ENCODE data around the gene STK32C. TPM values are rescaled to one million over a fixed set of nuclear protein-coding genes. Genes with fewer than 3 reads are reported as not detected.

The STK32C gene
- total RNA-seq, 1 experiment from 2014 or later = 16.5 TPM

DNA sequence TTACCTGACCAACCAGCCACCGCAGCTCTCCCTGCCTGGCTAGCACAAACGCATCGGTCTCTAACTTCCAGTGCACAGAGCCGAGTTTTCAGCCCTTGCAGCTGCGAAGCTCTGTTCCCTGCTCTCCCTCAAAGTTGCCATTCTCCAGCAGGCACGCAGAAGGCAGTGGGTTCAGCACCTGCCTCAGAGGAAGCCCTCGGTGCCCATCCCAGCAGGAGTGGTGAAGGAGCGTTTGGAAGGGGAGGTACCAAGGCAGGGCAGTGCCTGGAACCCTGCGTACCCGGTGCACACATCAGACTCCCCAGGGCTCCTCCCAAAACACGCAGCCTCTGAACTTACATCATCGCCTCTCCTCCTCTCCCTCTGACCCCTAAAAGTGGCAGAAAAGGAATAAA is 1.7 kb upstream of the STK32C start:
- H3K4me3 ChIP-seq (ENCODE audit: low read depth, low read length, poor library complexity, severe bottlenecking) = no peak overlapping the region
- ChIA-PET CTCF (no interaction called here), POLR2A (ENCODE audit: low non-redundant PET) (no interaction called here)
- intact Hi-C loops (cut with micrococcal nuclease; ENCODE audit: unreplicated experiment) = no loop called here
- H3K27ac ChIP-seq (ENCODE audit: low read depth, low read length, poor library complexity, severe bottlenecking) = no peak overlapping the region
- peaks cover 6% of the 10 kb centered on the region for H3K4me1 ChIP-seq (ENCODE audit: insufficient read depth, low read length, poor library complexity, severe bottlenecking)
- H3K9me3 ChIP-seq (ENCODE audit: low read depth, low read length, poor library complexity, severe bottlenecking) = peaks cover 9% of the 10 kb centered on the region
- H3K36me3 ChIP-seq (ENCODE audit: insufficient read depth, low read length, poor library complexity, severe bottlenecking) = no peaks in the 10 kb centered on the region
- DNase-seq (ENCODE audit: low spot score) = no peak
- TF ChIP-seq CTCF (conservative IDR thresholded peaks at IDR 0.05; ENCODE audit: low read depth, low read length) = no peak
- no peak for TF ChIP-seq EZH2 (IDR thresholded peaks at IDR 0.05; ENCODE audit: borderline replicate concordance, low read depth, low read length, poor library complexity, severe bottlenecking)
- peaks cover 11% of the 10 kb centered on the region for H3K27me3 ChIP-seq (replicated peaks; ENCODE audit: insufficient read depth, low read depth, low read length, poor library complexity)
- BruUV-seq (replicated peaks) = no TSS peak

DNA sequence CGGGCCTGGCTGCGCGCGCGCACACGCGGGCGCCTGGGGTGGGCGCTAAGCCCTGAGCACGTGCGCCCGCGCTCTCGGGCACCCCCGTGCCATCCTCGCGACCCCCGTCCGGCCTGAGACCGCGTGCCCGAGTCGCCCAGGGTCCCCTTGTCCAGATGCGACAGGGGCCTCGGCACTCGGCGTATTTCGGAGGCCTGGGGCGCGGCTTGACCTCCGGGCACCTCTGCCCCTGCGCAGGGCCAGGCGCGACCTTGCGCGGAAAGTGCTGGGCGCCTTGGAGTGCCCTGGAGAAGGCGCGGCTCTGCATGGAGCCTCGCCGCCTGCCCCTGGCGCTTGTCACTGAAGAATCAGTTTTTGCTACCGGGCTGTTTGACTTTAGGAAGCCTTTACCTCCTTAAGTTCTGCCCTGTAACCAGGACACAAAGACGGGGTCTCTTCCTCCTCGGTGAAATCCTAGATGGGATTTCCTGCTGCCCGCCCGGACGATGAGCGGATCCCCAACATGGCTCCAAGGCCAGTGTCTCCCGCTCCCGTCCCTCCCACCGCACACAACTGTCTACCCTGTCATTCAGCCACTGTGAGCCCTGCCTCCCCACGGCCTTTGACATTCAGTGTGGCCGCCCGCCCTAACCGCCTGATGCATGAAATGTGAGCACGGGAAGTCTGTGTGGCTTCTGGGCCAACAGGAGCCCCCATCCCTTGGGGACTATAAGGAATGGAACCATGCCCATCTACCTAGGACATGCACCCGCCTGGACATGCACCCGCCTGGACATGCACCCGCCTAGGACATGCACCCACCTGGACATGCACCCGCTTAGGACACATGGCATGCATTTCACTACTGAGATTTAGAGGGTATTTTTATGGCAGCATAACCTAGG is 1.1 kb upstream of the STK32C start:
- Histone ChIP-seq H3K4me1 (ENCODE audit: insufficient read depth, low read length, poor library complexity, severe bottlenecking) (peaks cover 6% of the 10 kb centered on the region), H3K36me3 (ENCODE audit: insufficient read depth, low read length, poor library complexity, severe bottlenecking) (no peaks in the 10 kb centered on the region), H3K27me3 (replicated peaks; ENCODE audit: insufficient read depth, low read depth, low read length, poor library complexity) (peaks cover 11% of the 10 kb centered on the region), H3K27ac (ENCODE audit: low read depth, low read length, poor library complexity, severe bottlenecking) (no peak overlapping the region), H3K9me3 (ENCODE audit: low read depth, low read length, poor library complexity, severe bottlenecking) (peaks cover 5% of the 10 kb centered on the region), H3K4me3 (ENCODE audit: low read depth, low read length, poor library complexity, severe bottlenecking) (peak overlapping the region; percentile 58)
- BruUV-seq (replicated peaks) = no TSS peak
- DNase-seq (ENCODE audit: low spot score) = no peak
- ChIA-PET POLR2A (ENCODE audit: low non-redundant PET) (no interaction called here), CTCF (no interaction called here)
- TF ChIP-seq EZH2 (IDR thresholded peaks at IDR 0.05; ENCODE audit: borderline replicate concordance, low read depth, low read length, poor library complexity, severe bottlenecking) (no peak), CTCF (conservative IDR thresholded peaks at IDR 0.05; ENCODE audit: low read depth, low read length) (no peak)
- intact Hi-C loops (cut with micrococcal nuclease; ENCODE audit: unreplicated experiment) = no loop called here

GRCh38 chr10:132306864-132307751 is 642 bp downstream of the STK32C start:
- ChIA-PET POLR2A (ENCODE audit: low non-redundant PET) (no interaction called here), CTCF (interaction anchor here (0.6 kb wide), 1 partner anchor 147 kb away, joined by 4 read pairs; no protein-coding TSS in a partner anchor)
- H3K4me1 ChIP-seq (ENCODE audit: insufficient read depth, low read length, poor library complexity, severe bottlenecking) = peaks cover 6% of the 10 kb centered on the region
- no TSS peak for BruUV-seq (replicated peaks)
- DNase-seq (ENCODE audit: low spot score) = no peak
- H3K27me3 ChIP-seq (replicated peaks; ENCODE audit: insufficient read depth, low read depth, low read length, poor library complexity) = peaks cover 11% of the 10 kb centered on the region
- TF ChIP-seq EZH2 (IDR thresholded peaks at IDR 0.05; ENCODE audit: borderline replicate concordance, low read depth, low read length, poor library complexity, severe bottlenecking) = no peak
- intact Hi-C loops (cut with micrococcal nuclease; ENCODE audit: unreplicated experiment) = no loop called here
- no peak overlapping the region for H3K27ac ChIP-seq (ENCODE audit: low read depth, low read length, poor library complexity, severe bottlenecking)
- H3K36me3 ChIP-seq (ENCODE audit: insufficient read depth, low read length, poor library complexity, severe bottlenecking) = no peaks in the 10 kb centered on the region
- peak overlapping the region; percentile 58 for H3K4me3 ChIP-seq (ENCODE audit: low read depth, low read length, poor library complexity, severe bottlenecking)
- H3K9me3 ChIP-seq (ENCODE audit: low read depth, low read length, poor library complexity, severe bottlenecking) = peaks cover 5% of the 10 kb centered on the region

All from A673 (cell line).